Activated CD8-positive, alpha-beta memory T cell treated with anti-CD3 and anti-CD28 coated beads for 36 hours (primary cell): ENCODE data around the gene SP2. TPM values are rescaled to one million over a fixed set of nuclear protein-coding genes. Genes with fewer than 3 reads are reported as not detected.

Experiments
- CTCF ChIA-PET: fragments of 350-600 bp; sonication (Branson Sonifier 250); formaldehyde crosslinking; loops from one replicate; lab custom pipeline; 2021; ENCODE audit warnings: antibody characterized with exemption; lab: Charles Lee
- POLR2A ChIA-PET: fragments of 350-600 bp; sonication (Branson Sonifier 250); formaldehyde crosslinking; loops from one replicate; lab custom pipeline; 2021; ENCODE audit warnings: antibody characterized with exemption; lab: Charles Lee
- total RNA-seq, 2 experiments: library from RNA; stranded (reverse); gene quantifications; one replicate each; pipeline ENCODE4 v1.2.3, GENCODE V29; 2021

Gene SP2
- total RNA-seq, 2 experiments from 2014 or later: 15.8 to 18.3 TPM

GRCh38 chr17:47949946-47950345 is 53.9 kb downstream of the SP2 start:
- CTCF ChIA-PET: interaction anchor here (0.8 to 6.7 kb wide), 12 partner anchors 7 to 109 kb away, joined by 3 to 104 read pairs (median 6); partner anchors contain the start of genes CDK5RAP3, PNPO, PRR15L and SCRN2
- POLR2A ChIA-PET: interaction anchor here (0.6 to 1.2 kb wide), 2 partner anchors 10 to 21 kb away, joined by 3 to 4 read pairs; partner anchors contain the start of gene CDK5RAP3

- CTCF ChIA-PET: interaction anchor here (0.8 to 6.7 kb wide), 9 partner anchors 9 to 109 kb away, joined by 3 to 104 read pairs (median 5); partner anchors contain the start of genes CDK5RAP3, PNPO, SCRN2 and SP2
- POLR2A ChIA-PET: interaction anchor here (0.6 to 1.2 kb wide), 2 partner anchors 11 to 20 kb away, joined by 3 to 4 read pairs; partner anchors contain the start of gene CDK5RAP3
Measured at GRCh38 chr17:47950448-47950847, 54.4 kb downstream of the SP2 start.

- POLR2A ChIA-PET: no interaction called here
- CTCF ChIA-PET: interaction anchor here (0.8 to 6.7 kb wide), 5 partner anchors 17 to 111 kb away, joined by 3 to 104 read pairs (median 4); partner anchors contain the start of genes CDK5RAP3 and SCRN2
Measured at GRCh38 chr17:47952171-47953021, 56.4 kb downstream of the SP2 start.

GRCh38 chr17:47953909-47954308 is 57.9 kb downstream of the SP2 start:
- ChIA-PET POLR2A (no interaction called here), CTCF (interaction anchor here (2.8 kb wide), 1 partner anchor 9 kb away, joined by 10 read pairs; no protein-coding TSS in a partner anchor)

DNA sequence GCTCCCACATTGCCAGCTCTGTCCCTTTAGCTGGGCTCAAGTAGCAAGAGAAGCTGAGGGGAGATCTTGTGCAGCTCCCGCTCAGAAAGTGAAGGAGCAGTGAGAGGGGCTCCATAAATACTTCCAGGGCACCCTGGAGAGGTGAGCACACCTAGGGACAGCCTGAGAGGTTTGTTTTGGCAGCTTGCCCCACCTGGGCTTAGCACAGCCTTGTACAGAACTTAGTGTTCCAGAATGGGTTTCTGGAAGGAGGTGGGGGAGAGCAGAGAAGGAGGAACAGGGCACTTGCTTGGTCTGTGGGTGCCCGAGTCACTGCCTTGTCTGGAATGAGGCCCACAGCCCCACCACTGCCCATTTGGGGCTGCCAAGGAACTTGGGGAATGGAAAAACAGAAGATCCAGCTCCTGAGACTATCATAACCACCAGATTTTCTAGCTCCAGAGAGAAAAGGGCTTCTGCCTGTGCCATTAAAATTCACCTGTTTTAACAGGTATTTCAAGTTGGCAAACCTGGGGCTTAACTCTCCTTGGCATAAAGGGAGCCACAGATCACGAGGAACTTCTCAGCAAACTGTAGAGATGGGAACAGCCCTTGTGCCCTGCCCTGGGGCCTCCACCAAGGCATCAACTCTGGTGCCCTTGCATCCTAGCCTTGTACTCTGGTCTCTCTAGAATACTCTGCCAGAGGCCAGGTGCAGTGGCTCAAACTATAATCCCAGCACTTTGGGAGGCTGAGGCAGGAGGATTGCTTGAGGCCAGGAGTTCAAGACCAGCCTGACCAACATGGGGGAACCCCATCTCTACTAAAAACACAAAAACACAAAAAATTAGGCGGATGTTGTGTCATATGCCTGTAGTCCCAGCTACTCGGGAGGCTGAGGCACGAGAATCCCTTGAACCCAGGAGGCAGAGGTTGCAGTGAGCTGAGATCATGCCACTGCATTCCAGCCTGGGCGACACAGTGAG is 59.7 kb downstream of the SP2 start:
- ChIA-PET CTCF (interaction anchor here (1.4 to 2.8 kb wide), 4 partner anchors 9 to 16 kb away, joined by 4 to 10 read pairs (median 6); partner anchors contain the start of gene CDK5RAP3), POLR2A (no interaction called here)

- ChIA-PET POLR2A (no interaction called here), CTCF (interaction anchor here (1.7 to 1.8 kb wide), 2 partner anchors 8 to 10 kb away, joined by 6 to 7 read pairs; no protein-coding TSS in a partner anchor)
Measured at GRCh38 chr17:47956791-47957590, 61.0 kb downstream of the SP2 start.

DNA sequence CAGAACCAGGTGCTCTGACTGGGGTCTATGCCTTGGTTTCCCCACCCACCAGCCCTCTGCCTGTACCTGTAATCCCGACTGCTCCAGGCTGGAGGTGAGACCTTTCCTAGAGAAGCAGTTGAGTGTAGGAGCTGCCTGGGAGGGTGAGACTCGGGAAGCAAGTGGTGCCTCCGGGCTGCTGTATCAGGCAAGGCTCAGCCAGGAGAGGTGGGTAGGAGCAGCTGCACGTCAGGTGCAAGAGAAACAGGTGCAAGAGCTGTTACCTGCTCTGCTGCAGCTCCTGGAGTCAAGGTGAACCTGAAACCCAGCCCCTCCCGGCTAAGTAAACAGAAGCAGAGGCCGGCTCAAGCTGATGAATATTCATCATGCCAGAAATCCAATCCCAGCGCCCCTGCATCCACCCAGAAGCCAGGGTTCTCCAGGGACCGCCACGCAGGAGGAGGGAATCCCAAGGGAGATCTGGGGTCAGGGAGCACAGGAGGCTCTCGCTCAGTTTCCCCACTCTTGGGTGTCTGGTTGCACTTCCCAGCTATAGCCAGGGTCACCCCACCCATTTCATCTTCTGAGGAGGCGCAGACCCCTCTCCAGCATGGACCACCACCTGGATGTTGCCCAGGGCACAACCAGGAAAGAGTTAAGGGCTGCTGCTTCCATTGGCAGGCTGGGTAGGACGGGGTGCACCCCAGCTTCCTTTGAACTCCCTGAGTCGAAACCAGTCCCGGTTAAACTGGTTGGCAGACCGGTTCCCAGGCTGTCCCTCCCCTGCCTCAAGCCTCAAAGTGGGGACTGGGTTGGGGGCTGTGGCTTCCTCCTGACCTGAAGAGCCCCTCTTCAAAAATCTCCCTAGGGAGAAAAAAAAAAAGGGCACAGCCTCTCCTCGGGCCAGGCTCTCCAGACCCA is 61.8 kb downstream of the SP2 start, which contains the start of gene PRR15L:
PRR15L (minus strand) TSS at position 293 of the 900 bp plus-strand sequence. CDS start 4,649 bp downstream, outside the sequence.
- CTCF ChIA-PET: interaction anchor here (0.8 to 1.8 kb wide), 3 partner anchors 9 to 13 kb away, joined by 3 to 7 read pairs (median 6); partner anchors contain the start of gene CDK5RAP3
- POLR2A ChIA-PET: no interaction called here

DNA sequence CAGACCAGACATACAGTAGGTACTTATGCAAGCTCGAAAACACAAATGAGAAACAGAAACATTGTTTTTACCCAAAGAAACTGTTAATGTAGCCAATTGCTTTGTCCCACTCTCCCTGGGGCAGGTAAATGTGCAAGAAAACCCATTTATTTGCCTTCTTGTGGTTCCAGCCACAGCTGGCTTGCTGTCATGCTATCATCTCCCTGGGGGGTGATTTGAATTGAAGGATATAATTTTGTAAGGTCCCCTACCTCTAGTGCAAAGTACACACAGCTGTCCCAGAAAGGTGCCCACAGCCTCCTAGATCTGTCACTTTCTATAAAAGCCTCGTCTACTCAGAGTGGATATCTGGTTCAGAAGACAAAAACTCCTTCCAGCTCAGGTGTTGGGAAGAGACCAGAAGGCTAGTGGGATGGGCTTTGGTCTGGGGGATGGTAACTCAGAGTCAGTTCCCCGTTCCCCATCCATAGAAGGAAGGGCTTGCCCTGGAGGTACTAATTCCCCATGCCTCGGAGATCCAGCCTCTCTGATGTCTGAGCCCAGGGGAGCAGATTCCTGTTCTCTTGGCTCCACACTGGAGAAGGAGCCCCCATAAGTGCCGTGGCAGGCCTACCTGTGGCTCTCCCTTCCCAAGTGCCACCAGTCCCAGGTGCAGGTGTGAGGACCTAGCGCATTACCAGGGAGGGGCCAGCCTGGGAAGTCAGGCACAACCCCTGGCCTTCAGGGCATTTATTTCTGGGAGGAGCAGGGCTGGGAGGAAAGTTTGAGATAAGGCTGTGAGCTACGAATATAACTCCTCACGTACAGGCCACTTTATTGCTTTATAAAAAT is 64.0 kb downstream of the SP2 start:
- POLR2A ChIA-PET: no interaction called here
- CTCF ChIA-PET: interaction anchor here (1.2 to 2.5 kb wide), 4 partner anchors 10 to 19 kb away, joined by 3 to 10 read pairs (median 4); partner anchors contain the start of gene CDK5RAP3

DNA sequence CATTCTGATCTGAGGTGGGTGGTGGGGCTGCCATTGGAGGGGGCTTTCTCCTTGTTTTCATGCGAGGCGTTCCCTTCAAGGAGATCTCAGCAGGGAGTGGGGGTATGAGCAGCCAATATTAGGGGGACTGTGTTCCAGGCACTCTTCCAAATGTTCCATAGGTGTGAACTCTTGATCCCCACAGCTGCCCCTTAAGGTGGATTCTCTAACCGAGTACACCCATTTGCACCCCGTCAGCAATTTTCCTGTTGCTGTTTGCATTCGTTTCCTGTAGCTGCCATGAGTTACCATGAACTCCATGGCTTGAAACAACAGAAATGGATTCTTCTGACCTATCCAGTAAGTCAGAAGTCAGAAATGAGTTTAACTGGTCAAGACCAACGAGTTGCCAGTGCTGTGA is 65.4 kb downstream of the SP2 start:
- ChIA-PET POLR2A (no interaction called here), CTCF (interaction anchor here (0.8 to 1.7 kb wide), 4 partner anchors 9 to 17 kb away, joined by 3 to 5 read pairs (median 4); partner anchors contain the start of gene CDK5RAP3)

DNA sequence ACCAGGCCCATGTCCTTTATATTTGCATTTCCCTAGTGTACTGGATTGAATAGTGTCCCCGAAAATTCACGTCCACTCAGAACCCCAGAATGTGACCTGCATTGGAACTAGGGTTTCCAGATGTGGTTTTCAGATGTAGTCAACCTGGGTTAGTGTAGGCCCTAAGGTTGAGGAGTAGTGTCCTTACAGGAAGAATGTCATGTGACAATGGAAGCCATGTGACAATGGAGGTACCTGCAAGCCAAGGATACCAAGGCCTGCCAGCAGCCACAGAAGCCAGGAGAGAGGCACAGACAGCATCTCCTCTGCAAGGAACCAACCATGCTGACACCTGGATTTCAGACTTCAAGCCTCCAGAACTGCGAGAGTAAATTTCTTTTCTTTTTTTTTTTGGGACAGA is 66.9 kb downstream of the SP2 start:
- CTCF ChIA-PET: no interaction called here
- POLR2A ChIA-PET: no interaction called here

- ChIA-PET POLR2A (no interaction called here), CTCF (interaction anchor here (1.6 to 1.7 kb wide), 2 partner anchors 16 to 18 kb away, joined by 5 to 10 read pairs; no protein-coding TSS in a partner anchor)
Measured at GRCh38 chr17:47964856-47965255, 68.8 kb downstream of the SP2 start.

- CTCF ChIA-PET: interaction anchor here (6.8 kb wide), 1 partner anchor 17 kb away, joined by 104 read pairs; no protein-coding TSS in a partner anchor
Measured at GRCh38 chr17:47966079-47966519, 70.1 kb downstream of the SP2 start.

GRCh38 chr17:47967607-47968252 is 71.7 kb downstream of the SP2 start:
- POLR2A ChIA-PET: no interaction called here
- CTCF ChIA-PET: interaction anchor here (6.8 kb wide), 1 partner anchor 19 kb away, joined by 104 read pairs; no protein-coding TSS in a partner anchor

More at GRCh38 chr17:47966079-47966519, 70.1 kb downstream of the SP2 start:
- POLR2A ChIA-PET: no interaction called here

- ChIA-PET POLR2A (no interaction called here), CTCF (interaction anchor here (0.6 to 6.8 kb wide), 5 partner anchors 13 to 1009 kb away, joined by 3 to 104 read pairs (median 3); no protein-coding TSS in a partner anchor)
Measured at GRCh38 chr17:47968836-47969235, 72.8 kb downstream of the SP2 start.
